ENCODE data around the gene HOXC10. TPM values are rescaled to one million over a fixed set of nuclear protein-coding genes. Genes with fewer than 3 reads are reported as not detected.

HOXC10 gene
- total RNA-seq, 4 donors from 2014 or later: 23.9 to 48.3 (median 40.3) TPM

DNA sequence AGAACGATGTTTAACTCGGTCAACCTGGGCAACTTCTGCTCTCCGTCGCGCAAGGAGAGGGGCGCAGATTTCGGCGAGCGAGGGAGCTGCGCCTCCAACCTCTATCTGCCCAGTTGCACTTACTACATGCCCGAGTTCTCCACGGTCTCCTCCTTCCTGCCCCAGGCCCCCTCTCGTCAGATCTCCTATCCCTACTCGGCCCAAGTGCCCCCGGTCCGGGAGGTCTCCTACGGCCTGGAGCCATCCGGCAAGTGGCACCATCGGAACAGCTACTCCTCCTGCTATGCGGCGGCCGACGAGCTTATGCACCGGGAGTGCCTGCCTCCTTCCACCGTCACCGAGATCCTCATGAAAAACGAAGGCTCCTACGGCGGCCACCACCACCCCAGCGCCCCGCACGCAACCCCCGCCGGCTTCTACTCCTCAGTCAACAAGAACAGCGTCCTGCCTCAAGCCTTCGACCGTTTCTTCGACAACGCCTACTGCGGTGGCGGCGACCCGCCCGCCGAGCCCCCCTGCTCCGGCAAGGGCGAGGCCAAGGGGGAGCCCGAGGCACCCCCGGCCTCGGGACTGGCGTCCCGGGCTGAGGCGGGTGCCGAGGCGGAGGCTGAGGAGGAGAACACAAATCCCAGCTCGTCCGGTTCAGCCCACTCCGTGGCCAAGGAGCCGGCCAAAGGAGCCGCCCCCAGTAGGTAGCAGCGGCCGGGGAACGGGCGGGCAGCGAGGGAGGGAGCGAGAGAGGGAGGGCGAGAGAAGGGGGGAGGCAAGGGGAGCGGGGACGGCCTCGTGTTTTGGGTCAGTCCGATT lies 11.5 kb upstream of the HOXC10 start:
- Histone ChIP-seq H3K9me3 (no peaks in the 10 kb centered on the region), H3K27ac (peak overlapping the region; percentile 67 to 81 (median 76)), H3K27me3 (peaks cover 91 to 100% (median 91%) of the 10 kb centered on the region in 3 donors), H3K36me3 (no peaks in the 10 kb centered on the region), H3K4me1 (peaks cover 7 to 33% of the 10 kb centered on the region in 2 donors), H3K4me3 (peak overlapping the region; percentile 55 to 64 (median 61))
- DNase-seq (no peak), ATAC-seq (peak; percentile 29 to 31)
- intact Hi-C loops (cut with DNase I; ENCODE audit: low total_unique reads) (no loop called here), in situ Hi-C loops (cut with MboI; ENCODE audit: low sequenced_read_pairs in 4 of 4) (no loop called here)
- TF ChIP-seq POLR2A (IDR thresholded peaks at IDR 0.05): peak; percentile 12 to 16
- TF ChIP-seq, protein P1, sequence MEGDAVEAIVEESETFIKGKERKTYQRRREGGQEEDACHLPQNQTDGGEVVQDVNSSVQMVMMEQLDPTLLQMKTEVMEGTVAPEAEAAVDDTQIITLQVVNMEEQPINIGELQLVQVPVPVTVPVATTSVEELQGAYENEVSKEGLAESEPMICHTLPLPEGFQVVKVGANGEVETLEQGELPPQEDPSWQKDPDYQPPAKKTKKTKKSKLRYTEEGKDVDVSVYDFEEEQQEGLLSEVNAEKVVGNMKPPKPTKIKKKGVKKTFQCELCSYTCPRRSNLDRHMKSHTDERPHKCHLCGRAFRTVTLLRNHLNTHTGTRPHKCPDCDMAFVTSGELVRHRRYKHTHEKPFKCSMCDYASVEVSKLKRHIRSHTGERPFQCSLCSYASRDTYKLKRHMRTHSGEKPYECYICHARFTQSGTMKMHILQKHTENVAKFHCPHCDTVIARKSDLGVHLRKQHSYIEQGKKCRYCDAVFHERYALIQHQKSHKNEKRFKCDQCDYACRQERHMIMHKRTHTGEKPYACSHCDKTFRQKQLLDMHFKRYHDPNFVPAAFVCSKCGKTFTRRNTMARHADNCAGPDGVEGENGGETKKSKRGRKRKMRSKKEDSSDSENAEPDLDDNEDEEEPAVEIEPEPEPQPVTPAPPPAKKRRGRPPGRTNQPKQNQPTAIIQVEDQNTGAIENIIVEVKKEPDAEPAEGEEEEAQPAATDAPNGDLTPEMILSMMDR (IDR thresholded peaks at IDR 0.05 in 4 of 5, conservative IDR thresholded peaks at IDR 0.05 in 1 of 5): no peak

DNA sequence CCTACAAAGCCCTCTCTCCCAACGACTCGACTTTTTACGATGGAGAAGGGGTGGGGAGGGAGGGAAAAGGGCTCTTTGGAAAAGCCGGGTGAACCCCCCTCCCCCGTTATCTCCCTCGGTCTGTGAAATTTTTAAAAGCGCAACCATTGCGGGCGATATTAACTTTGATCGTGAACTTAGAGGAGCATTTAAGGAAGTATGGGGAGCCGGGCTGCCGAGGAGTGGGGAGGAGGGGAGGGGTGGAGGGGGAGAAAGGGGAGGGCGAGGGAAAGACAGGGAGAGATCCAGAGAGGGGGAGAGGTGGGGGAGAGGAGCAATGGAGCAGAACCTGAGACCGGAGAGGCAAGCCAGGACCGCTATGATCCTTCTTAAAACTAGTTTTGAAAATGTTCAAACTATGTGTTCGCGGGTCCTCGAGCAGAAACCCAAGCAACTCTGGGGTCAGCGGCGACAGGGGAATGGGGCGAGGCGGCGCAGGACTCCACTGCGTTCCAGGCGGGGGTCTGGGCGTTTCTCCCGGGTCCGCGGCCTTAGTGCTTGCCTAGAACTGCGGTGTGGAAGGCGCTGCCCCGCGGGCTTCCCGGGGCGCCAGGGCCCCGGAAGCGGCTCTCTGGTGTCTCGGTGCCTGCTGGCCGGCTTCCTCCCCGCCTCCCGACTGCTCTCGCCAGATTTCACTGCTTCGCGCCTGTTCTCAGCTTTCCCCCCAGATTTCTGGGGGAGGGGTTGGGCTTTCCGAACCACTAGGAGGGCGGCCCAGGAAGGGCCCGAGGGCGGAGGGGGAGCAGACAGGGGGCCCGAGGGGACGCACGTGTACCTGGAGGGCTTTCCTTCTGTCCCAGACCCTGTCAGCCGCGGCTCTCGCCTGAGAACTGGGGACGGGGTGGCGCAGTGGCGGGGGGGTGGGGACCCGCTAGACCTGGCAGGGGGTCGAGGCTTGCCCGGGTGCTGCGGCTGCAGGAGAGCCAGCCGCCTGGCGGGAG lies 10.6 kb upstream of the HOXC10 start, which contains the start of gene HOTAIR:
Gene HOTAIR (minus strand): TSS at position 871 of the 980 bp plus-strand sequence.
- H3K4me1 ChIP-seq: peaks cover 7 to 36% of the 10 kb centered on the region in 2 donors
- peak within 1 kb of the TSS; percentile 67 to 81 (median 76) for H3K27ac ChIP-seq
- intact Hi-C loops (cut with DNase I; ENCODE audit: low total_unique reads) (no loop called here), in situ Hi-C loops (cut with MboI; ENCODE audit: low sequenced_read_pairs in 4 of 4) (loop anchor here in 3 of 4 donors (25.0 kb wide), 3 partner anchors 238 to 1738 kb away; partner anchors contain the start of genes GPR84 (in 2 of the 3), BLOC1S1 (in 1 of the 3), ITGA7 (in 1 of the 3) and RDH5 (in 1 of the 3))
- H3K9me3 ChIP-seq: no peaks in the 10 kb centered on the region
- no peaks in the 10 kb centered on the region for H3K36me3 ChIP-seq
- DNase-seq (peak in 1 of 2 donors; percentile 55), ATAC-seq (peak; percentile 32 to 37)
- peak within 1 kb of the TSS; percentile 55 to 64 (median 61) for H3K4me3 ChIP-seq
- TF ChIP-seq, protein P1 (IDR thresholded peaks at IDR 0.05 in 4 of 5, conservative IDR thresholded peaks at IDR 0.05 in 1 of 5): no peak
- peak in 1 of 2 donors; percentile 13 for TF ChIP-seq POLR2A (IDR thresholded peaks at IDR 0.05)
- H3K27me3 ChIP-seq: peaks cover 92 to 100% (median 95%) of the 10 kb centered on the region in 3 donors

DNA sequence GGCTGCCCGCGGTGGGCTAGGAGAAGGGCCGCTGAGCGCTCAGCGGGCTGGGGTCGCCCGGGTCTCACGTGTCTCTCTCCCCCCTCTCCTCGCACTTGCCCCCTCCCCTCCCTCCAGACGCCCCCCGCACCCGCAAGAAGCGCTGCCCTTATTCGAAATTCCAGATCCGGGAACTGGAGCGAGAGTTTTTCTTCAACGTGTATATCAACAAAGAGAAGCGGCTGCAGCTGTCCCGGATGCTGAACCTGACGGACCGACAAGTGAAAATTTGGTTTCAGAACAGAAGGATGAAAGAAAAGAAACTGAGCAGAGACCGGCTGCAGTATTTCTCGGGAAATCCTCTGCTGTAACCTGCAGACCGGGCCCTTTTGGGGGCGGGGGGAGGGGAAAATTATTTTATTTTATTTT lies 9.9 kb upstream of the HOXC10 start:
- TF ChIP-seq POLR2A (IDR thresholded peaks at IDR 0.05): no peak
- TF ChIP-seq, protein P1 (IDR thresholded peaks at IDR 0.05 in 4 of 5, conservative IDR thresholded peaks at IDR 0.05 in 1 of 5): no peak
- Histone ChIP-seq H3K4me3 (peak overlapping the region; percentile 55 to 64 (median 61)), H3K27me3 (peaks cover 85 to 98% (median 95%) of the 10 kb centered on the region in 3 donors), H3K36me3 (no peaks in the 10 kb centered on the region), H3K4me1 (peaks cover 7 to 36% of the 10 kb centered on the region in 2 donors), H3K9me3 (no peaks in the 10 kb centered on the region), H3K27ac (peak overlapping the region; percentile 67 to 81 (median 76))
- DNase-seq (no peak), ATAC-seq (no peak)
- in situ Hi-C loops (cut with MboI; ENCODE audit: low sequenced_read_pairs in 4 of 4): loop anchor here in 3 of 4 donors (25.0 kb wide), 3 partner anchors 237 to 1737 kb away; partner anchors contain the start of genes GPR84 (in 2 of the 3), BLOC1S1 (in 1 of the 3), ITGA7 (in 1 of the 3) and RDH5 (in 1 of the 3)
- intact Hi-C loops (cut with DNase I; ENCODE audit: low total_unique reads): no loop called here

All from gastrocnemius medialis (tissue), 4 donors.